GM21619 (cell line): Measurements from ENCODE around the gene KCNJ5.

Experiments
- ATAC-seq: cut with Tn5 transposase; IDR thresholded peaks from one replicate; pipeline ENCODE4 v1.9.1; 2021; ENCODE audit not compliant: unreplicated experiment

KCNJ5 gene

GRCh38 chr11:128929991-128930390 is 38.8 kb downstream of the KCNJ5 start:
- ATAC-seq: no peak

GRCh38 chr11:128931066-128931465 is 39.9 kb downstream of the KCNJ5 start:
- ATAC-seq: no peak

- ATAC-seq: no peak
Observed at GRCh38 chr11:128931668-128932067, 40.5 kb downstream of the KCNJ5 start.

DNA sequence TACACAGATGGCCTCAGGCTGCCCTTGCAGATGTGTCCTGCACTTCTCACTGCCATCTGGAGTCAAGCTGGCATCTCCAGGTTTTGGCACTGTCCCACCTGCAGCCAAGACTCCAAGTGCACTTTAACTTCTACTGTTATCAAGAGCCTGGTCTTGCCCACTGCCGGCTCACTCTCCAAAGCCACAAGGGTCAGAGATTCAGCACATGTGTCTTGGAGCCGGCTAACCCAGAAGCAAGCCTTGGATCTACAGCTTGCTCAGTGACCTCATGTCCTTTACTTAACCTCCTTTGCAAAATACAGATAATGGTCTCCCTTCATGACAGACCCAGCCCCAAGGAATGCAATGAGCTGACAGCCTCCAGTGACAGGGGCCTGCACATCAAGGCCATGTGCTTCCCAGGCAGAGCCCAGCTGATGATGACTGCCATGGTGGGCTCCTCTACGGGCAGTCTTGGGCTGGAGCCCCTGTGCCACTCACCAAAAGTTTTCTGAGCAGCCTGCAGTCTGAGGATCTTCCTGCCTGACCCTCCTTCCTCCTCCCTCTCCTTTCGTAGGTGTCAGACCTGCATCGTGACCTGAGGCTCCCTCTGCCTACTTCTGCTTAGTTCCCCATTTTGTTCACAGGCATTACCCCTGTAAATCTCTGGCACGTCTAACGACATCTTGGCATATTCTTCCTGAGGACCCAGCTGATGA is 42.5 kb downstream of the KCNJ5 start:
- no peak for ATAC-seq

GRCh38 chr11:128934351-128934750 is 43.2 kb downstream of the KCNJ5 start:
- no peak for ATAC-seq

- no peak for ATAC-seq
Observed at GRCh38 chr11:128934926-128935325, 43.8 kb downstream of the KCNJ5 start.

GRCh38 chr11:128936606-128937251 is 45.6 kb downstream of the KCNJ5 start:
- no peak for ATAC-seq

GRCh38 chr11:128937480-128937879 is 46.3 kb downstream of the KCNJ5 start:
- no peak for ATAC-seq

DNA sequence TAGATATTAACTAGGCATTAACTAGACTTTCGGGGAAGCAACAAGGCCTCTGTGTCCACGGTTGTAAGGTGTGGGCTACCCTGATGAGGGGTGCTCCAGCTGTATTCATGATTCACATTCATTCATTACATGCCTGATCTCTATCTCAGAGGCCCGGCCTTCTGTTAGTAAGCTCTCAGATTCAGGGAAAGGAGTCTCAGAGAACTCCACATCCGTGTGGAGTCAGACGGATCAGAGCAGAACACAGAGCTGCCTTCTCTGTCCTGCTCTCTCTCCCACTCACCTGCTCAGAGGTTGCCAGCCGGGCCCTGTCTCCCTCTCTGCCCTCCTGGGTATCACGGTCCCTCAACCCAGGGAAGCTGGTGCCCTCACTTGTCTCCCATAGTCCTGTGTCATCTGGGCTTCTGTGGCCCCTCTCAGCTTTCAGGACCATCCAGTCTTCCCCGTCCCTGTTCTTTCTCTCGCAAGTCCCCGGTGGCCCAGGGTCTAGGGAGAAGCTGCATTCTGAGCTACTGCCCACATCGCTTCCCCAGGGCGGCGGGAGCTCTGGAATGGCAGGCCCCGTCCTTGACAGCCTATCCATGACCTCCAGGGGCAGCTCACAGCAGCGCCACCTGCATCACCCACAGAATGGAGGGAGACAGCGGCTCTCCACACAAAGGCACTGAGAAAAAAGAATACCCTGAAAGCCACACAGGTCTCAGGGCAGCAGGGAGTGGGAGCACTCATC is 47.2 kb downstream of the KCNJ5 start:
- no peak for ATAC-seq

DNA sequence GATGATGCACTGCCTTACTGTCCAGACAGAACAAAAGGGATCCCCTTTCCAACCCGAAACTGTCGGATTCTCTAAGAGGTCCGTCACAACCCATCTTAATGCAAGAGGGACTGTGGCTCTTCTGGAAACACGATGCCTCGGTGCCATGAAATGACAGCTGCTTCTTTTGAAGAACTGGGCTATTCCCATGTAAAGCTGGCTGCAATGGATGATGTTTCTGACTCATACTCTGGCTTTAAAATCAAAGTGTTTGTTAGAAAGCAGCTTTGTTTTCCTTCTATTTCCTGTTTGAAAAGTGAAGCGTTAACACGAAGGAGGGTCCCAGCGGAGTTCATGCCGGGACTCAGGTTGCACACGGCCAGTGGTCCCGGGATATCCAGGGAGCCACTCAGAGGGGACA is 48.4 kb downstream of the KCNJ5 start:
- no peak for ATAC-seq

DNA sequence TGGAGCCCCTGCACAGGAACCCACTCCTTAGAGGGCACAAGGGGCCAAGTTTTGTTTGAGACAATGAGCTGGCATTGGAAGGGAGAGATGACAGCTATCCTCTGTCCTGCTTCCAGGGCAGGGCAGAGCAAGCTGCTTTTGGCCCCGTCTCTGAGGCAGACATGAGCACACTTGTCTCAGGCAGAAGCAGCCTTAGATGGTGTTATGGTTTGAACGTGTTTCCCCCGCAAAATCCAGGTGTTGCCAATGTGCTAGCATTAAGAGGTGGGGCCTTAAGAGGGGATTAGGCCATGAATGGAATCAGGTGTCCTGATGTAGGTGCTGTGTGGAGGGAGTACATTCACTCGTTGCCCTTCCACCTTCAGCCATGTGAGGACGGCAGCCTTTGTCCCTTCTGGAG is 49.0 kb downstream of the KCNJ5 start:
- ATAC-seq: no peak

DNA sequence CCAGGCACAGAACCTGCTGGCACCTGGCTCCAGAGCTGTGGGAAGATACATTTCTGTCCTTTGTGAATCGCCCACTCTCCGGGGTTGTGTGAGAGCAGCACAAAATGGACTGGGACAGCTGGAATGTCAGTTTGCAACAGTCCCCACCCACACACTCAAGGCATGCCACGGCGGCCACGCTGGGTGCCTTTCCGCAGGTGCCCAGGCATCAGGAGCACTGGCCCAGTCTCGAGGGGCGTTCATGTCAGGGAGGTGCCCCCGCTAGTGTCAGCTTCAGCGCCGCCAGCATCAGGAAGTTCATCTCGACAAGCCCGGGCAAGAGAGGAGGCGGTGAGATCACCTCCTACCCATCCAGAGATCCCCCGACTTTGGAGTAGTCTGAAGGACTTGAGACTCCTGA is 49.4 kb downstream of the KCNJ5 start:
- no peak for ATAC-seq

DNA sequence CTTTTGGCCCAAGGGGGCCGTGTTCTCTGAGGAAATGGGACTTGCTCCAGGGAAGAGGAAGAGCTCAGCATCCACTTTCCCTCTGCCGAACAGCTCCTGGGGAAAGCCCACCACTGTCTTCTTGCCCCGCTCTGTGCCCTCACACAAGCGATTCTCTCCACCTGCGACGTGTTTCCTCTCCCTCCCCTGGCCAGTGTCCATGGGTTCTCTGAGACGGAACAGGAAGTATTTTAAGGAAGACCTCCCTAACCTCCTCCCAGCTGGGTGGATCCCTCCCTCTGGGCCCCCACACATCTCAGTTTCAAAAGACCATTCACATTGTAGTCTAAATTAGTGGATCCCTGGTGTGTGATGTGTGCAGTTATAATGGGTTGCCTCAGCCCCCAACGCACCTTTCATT is 50.0 kb downstream of the KCNJ5 start:
- ATAC-seq: no peak

- no peak for ATAC-seq
Observed at GRCh38 chr11:128941573-128942271, 50.6 kb downstream of the KCNJ5 start.

- ATAC-seq: no peak
Observed at GRCh38 chr11:128942272-128942612, 51.1 kb downstream of the KCNJ5 start.

- ATAC-seq: no peak
Observed at GRCh38 chr11:128942817-128943427, 51.8 kb downstream of the KCNJ5 start, which contains the start of gene TP53AIP1. Gene TP53AIP1 (minus strand): TSS chr11:128942871. CDS start chr11:128937818, 5,053 bp downstream.

GRCh38 chr11:128943428-128943976 is 52.3 kb downstream of the KCNJ5 start:
- no peak for ATAC-seq

DNA sequence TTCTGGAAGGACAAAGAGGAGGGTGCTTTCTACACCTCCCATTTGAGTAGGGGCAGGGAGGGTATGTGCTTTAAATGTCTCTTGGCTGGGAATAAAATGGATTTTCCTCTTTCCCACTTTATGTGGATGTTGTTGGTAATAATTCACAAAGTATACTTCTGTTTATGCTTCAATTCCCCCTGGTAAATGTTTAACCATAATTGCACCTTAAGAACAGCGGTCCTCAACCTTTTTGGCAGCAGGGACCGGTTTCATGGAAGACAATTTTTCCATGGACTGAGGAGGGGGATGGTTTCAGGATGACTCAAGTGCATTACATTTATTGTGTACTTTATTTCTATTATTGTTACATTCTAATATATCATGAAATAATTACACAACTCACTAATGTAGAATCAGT is 55.5 kb downstream of the KCNJ5 start:
- ATAC-seq: no peak

DNA sequence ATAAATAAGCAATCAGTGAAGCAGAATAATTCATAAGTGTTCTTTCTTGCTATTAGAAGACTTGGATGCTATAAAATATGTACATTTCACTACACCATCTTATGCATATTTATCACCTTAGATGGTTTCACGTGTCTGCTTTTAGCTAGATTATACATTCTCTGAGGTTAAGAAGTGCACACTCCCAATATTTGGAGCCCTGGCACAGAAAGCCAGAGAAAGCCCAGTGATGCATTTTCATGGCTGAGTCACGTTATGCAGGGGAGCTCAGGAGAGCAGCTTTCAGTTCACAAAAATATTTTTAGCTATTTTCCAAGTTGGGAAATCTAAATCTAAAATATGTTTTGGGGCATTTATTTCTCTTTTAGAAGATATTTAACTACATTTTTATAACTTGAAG is 56.6 kb downstream of the KCNJ5 start:
- ATAC-seq: no peak

GRCh38 chr11:128948583-128948982 is 57.4 kb downstream of the KCNJ5 start:
- no peak for ATAC-seq
